IPS DF 6.9 (cell line): ENCODE measurements around the gene NIPBL.

Experiments
- DNase-seq: peaks from one replicate; pipeline ENCODE4 v3.0.0-alpha.2; 2013; ENCODE audit warnings: low read depth, low spot score
- H3K27ac ChIP-seq: one replicate; pipeline ENCODE4 v1.5.1; 2013; ENCODE audit warnings: low read length, control low read depth
- H3K27me3 ChIP-seq: 2 replicates; pipeline ENCODE4 v1.6.1; 2013; ENCODE audit warnings: mild to moderate bottlenecking, low read length; ENCODE audit not compliant: control insufficient read depth, insufficient read depth
- H3K36me3 ChIP-seq: 2 replicates; pipeline ENCODE4 v1.6.1; 2013; ENCODE audit warnings: low read length; ENCODE audit not compliant: control insufficient read depth, insufficient read depth
- H3K4me1 ChIP-seq: 2 replicates; pipeline ENCODE4 v1.6.1; 2013; ENCODE audit warnings: low read length; ENCODE audit not compliant: control insufficient read depth, insufficient read depth
- H3K4me3 ChIP-seq: 2 replicates; pipeline ENCODE4 v1.5.1; 2013; ENCODE audit warnings: mild to moderate bottlenecking, low read length
- H3K9me3 ChIP-seq: 2 replicates; pipeline ENCODE4 v1.6.1; 2013; ENCODE audit warnings: low read length, inconsistent platforms; ENCODE audit not compliant: control insufficient read depth, insufficient read depth
- WGBS: extraction: QIAGEN DNeasy Blood & Tissue Kit; methylation state at CpG from one replicate; pipeline ENCODE4 v1.1.7; 2013; ENCODE audit warnings: mixed read lengths, missing lambda C conversion rate; ENCODE audit not compliant: insufficient read length, insufficient coverage; 5-methylcytosine and 5-hydroxymethylcytosine counted together

Gene NIPBL

DNA sequence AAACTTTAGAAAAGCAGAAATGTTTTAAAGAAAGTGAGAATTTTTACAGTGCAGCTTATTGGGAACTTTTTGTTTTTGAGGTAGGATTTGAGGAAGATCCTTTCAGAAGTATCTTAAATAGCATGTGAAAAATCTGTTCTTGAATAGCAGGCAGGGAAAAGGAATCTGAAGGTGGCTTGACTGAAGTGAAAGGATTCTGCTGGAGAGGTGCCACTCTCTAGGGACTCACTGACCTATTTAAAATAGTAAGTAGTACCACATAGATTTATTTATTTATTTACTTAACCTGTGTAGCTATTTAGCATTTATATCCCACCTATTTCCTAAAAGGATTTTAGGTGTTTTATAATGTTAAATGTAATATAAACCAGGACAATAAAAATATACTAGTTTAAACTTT lies 69.1 kb downstream of the NIPBL start:
- Histone ChIP-seq H3K4me1 (no peaks in the 10 kb centered on the region), H3K36me3 (no peaks in the 10 kb centered on the region), H3K27me3 (no peaks in the 10 kb centered on the region), H3K27ac (no peak overlapping the region), H3K9me3 (no peaks in the 10 kb centered on the region), H3K4me3 (no peak overlapping the region)
- DNase-seq = no peak

DNA sequence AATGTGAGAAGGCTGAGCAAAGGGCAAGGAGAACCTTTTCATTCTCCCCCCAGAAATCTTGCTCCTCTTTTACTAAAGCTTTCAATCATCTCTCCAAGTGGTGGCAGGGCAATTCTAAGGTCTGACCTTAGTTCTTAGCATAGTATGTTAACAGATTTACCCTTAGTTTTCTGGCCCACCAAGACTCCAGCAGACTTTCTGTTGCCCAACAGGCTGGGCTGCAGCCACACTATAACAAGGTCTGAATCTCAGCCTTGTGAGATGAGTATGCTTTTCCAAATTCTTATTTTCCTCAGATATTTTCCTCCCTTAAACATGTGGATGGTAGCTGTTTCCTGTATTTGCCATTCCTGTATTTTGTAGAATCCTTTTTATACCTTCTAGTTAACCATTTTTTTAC lies 69.5 kb downstream of the NIPBL start:
- Histone ChIP-seq H3K4me1 (no peaks in the 10 kb centered on the region), H3K27ac (no peak overlapping the region), H3K9me3 (no peaks in the 10 kb centered on the region), H3K4me3 (no peak overlapping the region), H3K36me3 (no peaks in the 10 kb centered on the region), H3K27me3 (no peaks in the 10 kb centered on the region)
- DNase-seq = no peak

DNA sequence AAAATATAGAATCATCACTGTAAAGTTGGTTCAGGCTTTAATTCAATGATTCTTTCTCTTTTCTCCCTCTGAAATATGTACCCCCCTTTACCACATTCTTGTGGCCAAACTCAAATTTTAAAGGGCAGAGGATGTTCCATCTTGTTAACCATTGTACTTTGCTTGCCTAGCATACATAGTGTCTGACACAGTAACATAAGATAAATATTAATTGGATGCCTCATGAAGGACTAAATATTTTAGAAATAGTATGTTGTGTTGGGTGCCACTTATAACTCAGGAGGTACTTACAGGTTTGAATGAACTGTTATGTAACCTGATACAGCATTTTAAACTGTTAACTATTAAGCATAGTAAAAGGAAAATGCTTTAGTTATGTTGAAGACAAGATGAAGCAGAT lies 71.5 kb downstream of the NIPBL start:
- Histone ChIP-seq H3K9me3 (no peaks in the 10 kb centered on the region), H3K27me3 (no peaks in the 10 kb centered on the region), H3K36me3 (no peaks in the 10 kb centered on the region), H3K4me1 (no peaks in the 10 kb centered on the region), H3K4me3 (no peak overlapping the region), H3K27ac (no peak overlapping the region)
- DNase-seq = no peak

DNA sequence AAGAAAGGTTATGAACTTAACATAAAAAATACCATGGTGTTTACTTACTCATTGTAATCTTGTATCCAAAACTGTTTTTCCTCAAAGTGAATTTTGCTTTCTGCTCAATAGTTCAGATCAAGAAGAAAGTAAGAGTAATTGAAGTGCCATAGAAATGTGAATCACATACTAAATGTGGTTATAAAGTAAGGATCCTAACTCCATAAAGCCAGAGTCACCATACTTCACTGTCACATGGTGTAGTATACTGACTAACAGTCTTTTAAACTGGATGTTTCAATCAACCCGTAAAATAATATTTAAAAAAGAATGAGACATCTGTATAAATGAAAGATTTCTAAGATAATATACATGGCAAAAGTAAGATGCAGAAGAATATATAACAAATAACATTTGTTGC lies 72.1 kb downstream of the NIPBL start:
- Histone ChIP-seq H3K36me3 (no peaks in the 10 kb centered on the region), H3K4me1 (no peaks in the 10 kb centered on the region), H3K27ac (no peak overlapping the region), H3K27me3 (no peaks in the 10 kb centered on the region), H3K4me3 (no peak overlapping the region), H3K9me3 (no peaks in the 10 kb centered on the region)
- DNase-seq = no peak
- WGBS = no CpG with 5 or more reads among the region's 1 CpG

DNA sequence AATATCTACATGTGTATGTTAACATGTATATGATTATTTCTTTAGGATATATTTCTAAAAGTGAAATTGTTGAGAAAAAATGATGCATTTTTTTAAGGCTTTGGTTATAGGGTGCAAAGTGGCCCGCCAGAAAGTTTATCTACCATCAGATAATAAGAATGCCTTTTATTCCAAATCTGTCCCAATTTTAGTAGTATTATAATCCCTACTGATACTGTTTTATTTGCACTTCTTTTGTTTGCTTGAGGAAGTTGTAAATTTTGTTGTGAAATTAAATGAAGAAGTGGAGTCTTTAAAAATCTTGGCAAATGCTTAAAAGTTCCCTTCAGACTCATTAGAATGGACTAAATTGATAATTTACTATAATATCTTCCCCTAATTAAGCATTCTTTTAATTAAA lies 73.0 kb downstream of the NIPBL start:
- Histone ChIP-seq H3K4me3 (no peak overlapping the region), H3K36me3 (no peaks in the 10 kb centered on the region), H3K4me1 (no peaks in the 10 kb centered on the region), H3K27ac (no peak overlapping the region), H3K9me3 (no peaks in the 10 kb centered on the region), H3K27me3 (no peaks in the 10 kb centered on the region)
- no CpG with 5 or more reads among the region's 1 CpG for WGBS
- DNase-seq = no peak

DNA sequence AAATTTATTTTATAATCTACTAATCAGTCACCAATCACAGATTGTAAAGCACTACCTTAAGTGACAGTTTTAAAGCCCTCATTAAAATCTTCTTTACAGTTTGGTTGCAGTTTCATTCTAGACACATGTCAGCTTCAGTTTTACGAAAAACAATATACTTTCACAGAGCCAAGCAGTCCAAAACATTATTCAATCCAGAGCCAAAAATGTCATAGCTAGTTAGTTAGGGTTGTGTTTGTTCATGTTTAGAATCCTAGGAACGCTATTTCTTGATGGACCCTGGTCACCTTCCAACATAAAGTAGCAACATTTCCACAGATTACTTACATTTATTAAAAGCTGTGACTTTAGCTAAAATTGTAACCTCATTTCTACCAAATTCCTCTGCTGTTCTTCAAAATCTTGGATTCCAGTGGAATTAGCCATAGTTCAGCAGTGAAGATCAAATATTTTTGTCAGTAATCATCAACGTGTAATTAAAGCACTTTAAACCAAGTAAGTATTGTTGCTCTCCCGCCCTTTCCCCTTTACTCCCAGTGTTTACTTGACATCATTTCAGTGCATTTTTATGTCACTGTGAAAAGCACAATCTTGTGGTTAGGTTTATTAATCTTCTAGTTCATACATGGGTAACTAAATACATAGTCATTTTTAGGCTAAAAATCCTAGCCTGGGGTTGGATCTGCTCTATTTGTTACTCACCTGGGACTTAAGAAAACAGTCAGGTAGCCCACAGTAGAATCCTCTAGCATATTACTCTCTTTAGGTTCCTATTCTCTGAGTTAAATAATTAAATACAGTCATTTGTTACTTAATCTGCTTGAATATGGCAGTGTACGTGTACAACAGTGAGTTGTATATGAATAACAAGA lies 74.3 kb downstream of the NIPBL start:
- H3K9me3 ChIP-seq = no peaks in the 10 kb centered on the region
- no peak overlapping the region for H3K27ac ChIP-seq
- H3K4me3 ChIP-seq = no peak overlapping the region
- H3K36me3 ChIP-seq = no peaks in the 10 kb centered on the region
- DNase-seq = no peak
- no peaks in the 10 kb centered on the region for H3K4me1 ChIP-seq
- WGBS = no CpG with 5 or more reads among the region's 5 CpGs
- no peaks in the 10 kb centered on the region for H3K27me3 ChIP-seq

DNA sequence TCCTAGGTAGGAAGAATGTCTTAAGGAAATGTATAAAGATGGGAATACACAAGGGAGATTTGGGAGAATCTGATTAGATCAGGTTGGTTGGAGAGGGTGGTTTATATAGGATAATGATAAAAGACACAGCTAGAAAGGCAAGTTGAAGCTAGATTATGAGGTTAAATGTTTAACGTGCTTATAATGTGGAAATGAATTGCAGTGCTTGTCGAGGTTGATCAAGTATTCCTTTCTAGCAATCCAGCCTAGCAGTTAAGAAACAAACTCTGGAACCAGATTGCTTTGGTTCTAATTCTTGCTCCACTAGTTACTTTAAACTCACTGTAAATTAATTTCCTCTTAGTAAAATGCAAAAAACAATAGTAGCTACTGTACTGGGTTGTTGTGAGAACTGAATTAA lies 76.5 kb downstream of the NIPBL start:
- 100% methylated on average over 1 of the region's 2 CpGs for WGBS
- Histone ChIP-seq H3K9me3 (no peaks in the 10 kb centered on the region), H3K27ac (no peak overlapping the region), H3K4me1 (no peaks in the 10 kb centered on the region), H3K4me3 (no peak overlapping the region), H3K27me3 (no peaks in the 10 kb centered on the region), H3K36me3 (no peaks in the 10 kb centered on the region)
- DNase-seq = no peak

DNA sequence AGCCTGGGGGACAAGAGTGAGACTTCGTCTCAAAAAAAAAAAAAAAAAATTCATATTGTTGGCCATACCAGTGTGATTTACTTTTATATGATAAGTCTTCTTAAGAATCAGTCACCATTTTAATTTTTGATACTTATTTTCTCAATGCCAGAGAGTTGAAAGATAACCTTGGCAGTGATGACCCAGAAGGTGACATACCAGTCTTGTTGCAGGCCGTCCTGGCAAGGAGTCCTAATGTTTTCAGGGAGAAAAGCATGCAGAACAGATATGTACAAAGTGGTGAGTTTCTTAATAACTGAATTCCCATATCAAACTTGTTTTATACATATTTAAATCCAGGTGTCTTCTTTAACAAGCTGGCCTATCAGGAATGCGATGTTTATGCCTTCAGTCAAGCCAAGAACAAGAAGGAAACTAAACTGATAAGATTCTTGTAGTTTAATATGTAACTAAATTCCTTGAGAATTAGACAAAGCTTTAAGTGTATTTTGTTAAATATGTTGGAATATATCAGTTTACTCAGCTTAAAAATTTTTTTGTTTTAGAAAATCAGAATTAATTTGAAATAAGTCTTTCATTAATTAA lies 81.5 kb downstream of the NIPBL start:
- Histone ChIP-seq H3K9me3 (no peaks in the 10 kb centered on the region), H3K36me3 (no peaks in the 10 kb centered on the region), H3K27ac (no peak overlapping the region), H3K27me3 (no peaks in the 10 kb centered on the region), H3K4me3 (no peak overlapping the region), H3K4me1 (no peaks in the 10 kb centered on the region)
- no peak for DNase-seq
- no CpG with 5 or more reads among the region's 3 CpGs for WGBS

DNA sequence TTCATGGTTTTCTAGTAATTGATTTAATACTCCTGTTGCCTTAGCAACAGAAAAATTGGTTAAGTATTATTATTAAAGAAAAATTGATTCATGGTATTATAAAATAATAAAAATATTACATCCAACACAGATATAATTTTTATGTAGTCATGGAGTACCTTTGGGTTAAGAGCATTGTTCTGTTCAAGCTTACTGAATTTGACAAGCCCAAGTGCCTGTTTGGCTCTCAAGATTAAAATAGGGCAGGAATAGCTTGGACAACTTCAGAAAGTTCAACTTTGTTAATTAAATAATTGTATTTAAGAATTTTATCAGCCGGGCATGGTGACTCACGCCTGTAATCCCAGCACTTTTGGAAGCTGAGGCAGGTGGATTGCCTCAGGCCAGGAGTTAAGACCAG lies 82.0 kb downstream of the NIPBL start:
- Histone ChIP-seq H3K27ac (no peak overlapping the region), H3K36me3 (no peaks in the 10 kb centered on the region)

DNA sequence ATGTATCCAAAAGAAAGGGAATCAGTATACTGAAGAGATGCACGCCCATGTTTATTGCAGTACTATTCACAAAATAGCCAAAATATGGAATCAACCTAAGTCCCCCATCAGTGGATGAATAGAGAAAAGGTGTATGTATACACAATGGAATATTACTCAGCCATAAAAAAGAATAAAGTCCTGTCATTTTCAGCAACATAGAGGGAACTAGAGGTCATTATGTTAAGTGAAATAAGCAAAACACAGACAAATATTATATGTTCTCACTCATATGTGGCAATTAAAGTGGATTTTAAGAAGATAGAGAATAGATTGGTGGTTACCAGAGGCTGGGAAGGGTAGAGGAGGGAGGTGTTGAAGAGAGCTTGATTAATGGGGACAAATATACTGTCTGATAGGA lies 88.6 kb downstream of the NIPBL start:
- DNase-seq = no peak

More for the DNA sequence above, 82.0 kb downstream of the NIPBL start:
- Histone ChIP-seq H3K4me3 (no peak overlapping the region), H3K27me3 (no peaks in the 10 kb centered on the region), H3K4me1 (no peaks in the 10 kb centered on the region), H3K9me3 (no peaks in the 10 kb centered on the region)
- no peak for DNase-seq
- no CpG with 5 or more reads among the region's 2 CpGs for WGBS

More for the DNA sequence above, 88.6 kb downstream of the NIPBL start:
- no CpG with 5 or more reads among the region's 1 CpG for WGBS
- Histone ChIP-seq H3K36me3 (no peaks in the 10 kb centered on the region), H3K27me3 (no peaks in the 10 kb centered on the region), H3K9me3 (no peaks in the 10 kb centered on the region), H3K4me1 (no peaks in the 10 kb centered on the region), H3K4me3 (no peak overlapping the region), H3K27ac (no peak overlapping the region)
